HG03558 (cell line): ENCODE data around the gene FCGR3A.
"Not testable (repeated sequence)": the region's sequence is repeated elsewhere in the genome, so short reads cannot be mapped to it uniquely, and the experiment has no call there.

Experiments
- ATAC-seq: cut with Tn5 transposase; IDR thresholded peaks from one replicate; pipeline ENCODE4 v1.9.1; 2021; ENCODE audit warnings: moderate number of reproducible peaks; ENCODE audit not compliant: unreplicated experiment; ENCODE audit errors: extremely low read depth

The FCGR3A gene

DNA sequence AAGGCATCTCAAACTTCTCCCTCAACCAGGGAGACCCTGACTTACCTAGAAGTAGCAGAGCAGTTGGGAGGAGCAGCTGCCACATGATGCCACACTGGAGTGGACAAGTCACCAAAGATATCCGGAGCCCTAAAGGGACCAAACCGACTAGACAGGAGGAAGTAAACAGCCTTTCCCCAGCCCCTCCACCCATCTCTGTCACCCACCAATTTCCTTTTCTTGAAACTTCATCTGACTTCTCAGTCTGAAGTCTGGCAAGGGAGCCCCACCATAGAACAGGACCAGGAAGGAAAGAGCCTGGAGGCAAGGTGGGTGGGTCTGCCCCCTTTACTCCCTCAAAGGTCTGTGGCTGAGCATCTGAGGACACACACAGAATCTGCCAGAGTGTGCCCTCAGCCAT lies at the start of gene FCGR3A:
Gene FCGR3A, minus strand, starts transcription at position 167 of the 400 bp plus-strand sequence. Its CDS starts 82 bp downstream, at position 85.
- no peak for ATAC-seq

DNA sequence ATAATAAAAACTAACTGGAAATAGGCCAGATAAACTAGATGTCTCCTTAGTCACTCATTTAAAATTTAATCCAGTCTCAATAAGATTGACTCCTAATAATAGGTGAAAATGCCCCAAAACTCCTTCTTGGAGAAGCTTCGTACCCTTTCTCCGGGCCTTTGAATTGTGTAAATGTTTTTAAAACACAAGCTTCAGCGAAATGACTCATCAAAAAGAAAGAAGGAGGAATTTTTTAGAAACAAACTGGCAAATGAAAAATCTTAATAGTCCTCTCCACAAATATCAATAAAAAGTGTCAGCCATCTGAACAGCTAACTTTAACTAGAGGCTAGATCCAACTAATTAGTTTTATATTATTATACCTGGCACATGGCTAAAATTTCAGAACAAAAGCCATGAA lies 47.5 kb upstream of the FCGR3A start:
- not testable (repeated sequence) for ATAC-seq

DNA sequence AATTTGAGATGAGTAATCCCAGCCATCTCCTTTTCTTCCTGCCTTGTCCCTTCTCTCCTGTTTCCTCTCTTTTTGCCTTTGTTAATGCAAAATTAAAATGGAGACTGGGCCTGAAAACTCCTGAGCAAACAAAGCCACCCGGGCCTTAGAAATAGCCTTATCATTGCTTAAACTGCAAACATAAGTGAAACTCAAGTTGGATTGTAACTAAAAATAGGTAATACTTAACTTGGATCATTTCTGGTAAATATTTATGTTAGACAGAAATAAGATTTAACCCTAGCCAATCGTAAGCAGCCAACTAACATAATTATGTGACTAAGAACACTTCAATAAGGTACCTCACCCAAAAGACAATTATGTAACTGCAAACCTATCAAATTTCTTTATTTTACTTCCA lies 46.0 kb upstream of the FCGR3A start:
- not testable (repeated sequence) for ATAC-seq

GRCh38 chr1:161595173-161595572 lies 45.6 kb upstream of the FCGR3A start:
- ATAC-seq: not testable (repeated sequence)

DNA sequence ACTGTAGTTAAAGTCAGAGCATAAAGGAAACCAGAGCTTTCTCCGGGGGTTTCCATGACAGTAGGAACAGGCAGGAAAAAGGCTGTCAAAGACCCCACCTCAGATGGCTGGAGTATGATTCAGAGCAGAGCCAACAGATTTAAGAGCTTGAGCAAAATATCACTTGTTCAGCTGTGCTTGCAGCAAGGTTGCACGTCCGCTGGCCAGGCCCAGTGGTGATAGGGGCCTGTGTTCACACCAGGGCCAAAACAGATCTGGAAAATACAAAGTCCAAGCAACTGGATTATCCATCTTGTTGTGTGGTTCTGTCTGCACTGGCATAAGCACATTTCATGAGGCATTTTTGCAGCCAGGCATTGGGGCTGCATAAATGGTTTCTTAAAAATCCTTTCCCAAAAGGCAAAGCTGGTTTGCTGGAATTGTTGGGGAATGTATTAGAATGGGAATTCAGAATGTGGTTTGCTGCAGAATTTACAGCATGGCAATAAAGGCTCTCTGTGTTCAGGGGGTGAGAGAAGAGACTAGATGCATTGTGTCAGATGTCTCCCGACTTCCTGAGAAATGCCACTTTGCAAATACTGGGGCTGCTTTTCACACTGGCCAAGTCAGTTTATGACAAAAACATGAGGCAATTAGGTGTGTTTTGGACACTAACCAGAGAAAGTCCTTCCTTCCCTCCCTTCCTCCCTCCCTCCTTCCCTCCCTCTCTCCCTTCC lies 44.8 kb upstream of the FCGR3A start:
- not testable (repeated sequence) for ATAC-seq

DNA sequence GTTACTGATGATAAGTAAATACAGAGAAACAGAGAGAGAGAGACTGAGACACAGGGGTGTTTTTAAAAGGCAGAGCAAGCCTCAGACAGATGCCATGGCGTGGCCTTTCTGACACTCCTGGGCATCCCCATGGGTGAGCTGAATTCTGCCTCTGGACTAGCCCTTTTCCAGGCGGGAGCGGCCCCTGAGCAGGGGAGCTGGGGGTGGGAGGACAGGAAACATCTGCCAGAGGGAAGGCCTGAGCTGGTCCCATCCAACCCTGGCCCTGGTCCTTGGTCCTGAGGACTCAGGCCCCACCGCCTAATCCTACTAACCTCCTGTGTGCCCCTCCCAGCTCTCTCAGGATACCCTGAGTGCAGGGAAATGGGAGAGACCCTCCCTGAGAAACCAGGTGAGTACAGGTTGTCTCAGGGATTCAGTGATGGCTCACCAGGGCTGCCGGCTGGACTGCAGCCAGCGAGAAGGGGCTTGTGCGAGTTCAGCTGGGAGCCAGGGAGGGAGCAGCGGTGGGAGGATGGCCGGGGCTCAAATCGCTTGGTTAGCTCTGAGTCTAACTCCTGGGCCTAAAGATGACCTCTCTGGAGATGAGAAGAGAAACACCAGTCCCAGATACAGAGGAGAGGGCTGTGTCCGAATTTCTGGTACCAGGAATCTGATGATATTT lies 43.6 kb upstream of the FCGR3A start:
- not testable (repeated sequence) for ATAC-seq

- ATAC-seq: not testable (repeated sequence)
These were observed 43.0 kb upstream of the FCGR3A start for GRCh38 chr1:161592586-161592985.

GRCh38 chr1:161589920-161590319 lies 40.3 kb upstream of the FCGR3A start:
- ATAC-seq: not testable (repeated sequence)

GRCh38 chr1:161589365-161589764 lies 39.7 kb upstream of the FCGR3A start:
- not testable (repeated sequence) for ATAC-seq

- ATAC-seq: not testable (repeated sequence)
These were observed 39.0 kb upstream of the FCGR3A start for GRCh38 chr1:161588596-161588995.

GRCh38 chr1:161582882-161583281 lies 33.3 kb upstream of the FCGR3A start:
- ATAC-seq: not testable (repeated sequence)

DNA sequence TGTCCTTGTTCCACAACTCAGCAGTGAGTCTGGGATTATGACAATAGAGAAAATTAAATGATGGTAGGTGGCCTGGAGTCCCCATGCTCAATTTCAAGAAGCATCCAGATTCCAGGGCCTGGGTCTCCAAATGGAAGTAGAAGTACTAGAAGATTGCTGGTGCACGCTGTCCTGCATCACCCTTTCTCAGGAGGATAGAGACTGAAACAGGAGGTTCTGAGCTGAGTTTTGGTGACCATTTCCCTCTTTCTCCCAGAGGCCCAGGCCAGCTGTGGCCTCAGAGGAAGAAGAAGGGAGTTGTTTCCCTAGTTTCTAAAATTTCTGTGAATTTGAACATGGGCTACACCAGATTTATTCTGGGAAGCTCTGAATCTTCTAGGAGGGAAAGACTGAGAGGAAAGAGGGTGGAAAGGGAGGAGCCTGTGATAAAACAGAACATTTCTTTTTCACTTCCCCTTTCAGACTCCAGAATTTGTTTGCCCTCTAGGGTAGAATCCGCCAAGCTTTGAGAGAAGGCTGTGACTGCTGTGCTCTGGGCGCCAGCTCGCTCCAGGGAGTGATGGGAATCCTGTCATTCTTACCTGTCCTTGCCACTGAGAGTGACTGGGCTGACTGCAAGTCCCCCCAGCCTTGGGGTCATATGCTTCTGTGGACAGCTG lies 31.4 kb upstream of the FCGR3A start:
- not testable (repeated sequence) for ATAC-seq

- ATAC-seq: not testable (repeated sequence)
These were observed 30.4 kb upstream of the FCGR3A start for GRCh38 chr1:161579856-161580507.

GRCh38 chr1:161576676-161577075 lies 27.1 kb upstream of the FCGR3A start:
- not testable (repeated sequence) for ATAC-seq

DNA sequence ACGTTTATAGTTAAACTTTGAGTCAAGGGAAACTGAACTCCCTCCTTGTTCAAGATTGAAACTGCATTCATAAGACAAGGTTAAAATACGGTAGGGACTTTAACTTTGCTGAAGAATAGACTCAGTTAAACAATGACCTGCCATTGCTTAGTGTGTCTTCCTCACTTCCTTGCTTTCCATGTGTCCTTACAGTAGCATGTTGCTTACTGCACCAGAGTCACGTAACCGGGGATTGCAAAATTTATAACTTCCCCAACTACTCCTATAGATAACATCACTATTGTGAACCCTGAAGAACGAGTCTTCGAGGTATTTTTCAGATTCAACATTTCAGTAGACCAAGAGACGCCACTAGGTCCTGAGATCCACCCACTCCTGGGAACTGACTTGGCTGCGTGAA lies 22.1 kb upstream of the FCGR3A start:
- ATAC-seq: not testable (repeated sequence)

DNA sequence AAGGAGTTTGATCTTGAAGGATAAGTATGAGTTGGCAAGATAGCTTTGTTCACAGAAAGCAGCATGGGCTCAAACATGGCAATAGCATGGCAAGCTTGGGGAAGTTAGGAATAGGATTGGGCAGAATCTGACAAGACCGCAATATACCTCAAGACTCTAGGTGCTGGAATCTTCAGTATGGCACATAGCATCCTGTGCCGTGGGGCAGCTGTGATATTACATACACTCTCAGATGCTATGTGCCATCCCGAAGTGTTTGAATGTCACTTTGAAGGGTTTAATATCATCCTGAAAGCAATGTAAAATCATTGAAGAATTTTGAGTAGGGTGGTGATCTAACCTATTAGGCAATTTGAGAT lies 17.0 kb upstream of the FCGR3A start:
- not testable (repeated sequence) for ATAC-seq

GRCh38 chr1:161563522-161563921 lies 13.9 kb upstream of the FCGR3A start:
- ATAC-seq: not testable (repeated sequence)

GRCh38 chr1:161562441-161562840 lies 12.8 kb upstream of the FCGR3A start:
- not testable (repeated sequence) for ATAC-seq

DNA sequence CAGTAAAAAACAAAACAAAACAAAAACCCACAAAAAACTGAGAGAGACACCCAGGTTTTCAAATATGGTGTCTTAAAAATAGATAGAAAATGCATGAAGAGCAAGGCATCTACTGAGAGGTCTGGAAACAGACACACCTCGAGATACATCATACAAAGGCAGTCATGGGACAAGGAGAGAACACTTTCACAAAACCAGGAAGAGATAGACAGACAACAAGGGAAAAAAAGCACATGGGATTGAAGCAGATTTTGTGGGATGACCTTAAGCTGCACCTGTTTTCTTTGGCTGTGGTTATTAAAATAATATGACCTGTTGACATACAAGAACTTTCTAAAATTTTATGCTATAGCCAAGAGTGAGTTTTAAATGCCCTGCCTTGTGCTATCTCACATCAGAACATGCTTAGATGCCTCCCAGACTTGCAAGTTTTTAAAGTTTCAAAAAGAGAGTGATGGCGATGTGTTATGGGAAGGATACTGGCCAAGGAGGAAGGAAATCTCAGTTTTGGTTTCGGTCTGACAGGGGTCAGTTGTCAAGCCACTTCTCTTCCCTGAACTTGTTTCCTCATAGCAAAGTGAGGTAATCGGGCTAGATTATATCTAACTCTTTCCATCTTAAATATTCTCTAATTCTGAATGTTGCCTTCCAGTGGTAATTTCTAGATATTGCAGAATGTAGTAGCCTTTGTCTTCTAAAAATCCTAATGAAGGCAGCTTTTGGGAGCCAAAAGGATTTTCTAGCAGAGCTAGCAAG lies 11.5 kb upstream of the FCGR3A start:
- ATAC-seq: not testable (repeated sequence)
